ENCODE measurements around the gene SPATS1. TPM values are rescaled to one million over a fixed set of nuclear protein-coding genes. Genes with fewer than 3 reads are reported as not detected.

The SPATS1 gene
- total RNA-seq (2013): not detected
- polyA plus RNA-seq: not detected
- polyA minus RNA-seq: not detected in 2 replicates
- total RNA-seq: 0 to 0.35 (median 0) reads per million in 11 experiments

DNA sequence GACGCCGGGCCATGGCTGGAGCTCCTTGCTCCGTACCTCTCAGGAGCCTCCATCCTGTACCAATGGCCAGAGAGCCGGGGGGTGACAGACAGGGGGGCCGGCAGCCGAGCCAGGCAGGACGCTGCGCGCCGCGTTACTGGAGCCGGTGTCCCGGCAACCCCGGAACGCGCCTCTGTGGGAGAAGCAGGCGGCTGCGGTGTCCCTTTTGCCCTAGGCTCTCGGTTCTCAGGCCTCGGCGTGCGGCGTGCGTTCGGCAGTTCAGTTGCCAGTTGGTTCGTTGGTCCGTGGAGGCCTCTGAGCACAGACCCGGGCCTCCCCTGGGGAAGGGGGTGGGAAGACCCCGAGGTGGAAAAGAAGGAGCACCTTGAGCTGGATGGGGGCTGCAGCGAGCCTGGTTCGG is at the start of gene SPATS1:
TSS of gene SPATS1 (plus strand) at position 162 of the 400 bp plus-strand sequence. CDS start 446 bp downstream, outside the sequence.
- Histone ChIP-seq H3K27ac (ENCODE audit: low read depth in 1 of 2, low read length in 2 of 2) (no peak within 1 kb of the TSS), H3K36me3 (replicated peaks in 1 of 2; ENCODE audit: control insufficient read depth in 1 of 2, insufficient read depth in 2 of 2, low read length in 2 of 2) (no peaks in the 10 kb centered on the region), H3K79me2 (ENCODE audit: insufficient read depth, low read length) (no peaks in the 10 kb centered on the region), H3K4me1 (ENCODE audit: control insufficient read depth in 1 of 2, insufficient read depth in 2 of 2, low read length in 2 of 2) (peaks cover 13 to 16% of the 10 kb centered on the region in 2 donors), H3K4me2 (replicated peaks; ENCODE audit: extremely low read depth, low read length, poor library complexity, severe bottlenecking) (peak within 1 kb of the TSS; percentile 86), H4K20me1 (ENCODE audit: insufficient read depth, low read length) (no peaks in the 10 kb centered on the region), H3K27me3 (ENCODE audit: control insufficient read depth in 2 of 2, insufficient read depth in 2 of 2, low read length in 2 of 2) (peaks cover 0 to 7% of the 10 kb centered on the region in 2 donors), H2AFZ (ENCODE audit: insufficient read depth, low read depth, low read length, poor library complexity, severe bottlenecking) (peak within 1 kb of the TSS; percentile 92), H3K4me3 (replicated peaks in 1 of 3; ENCODE audit: low read depth in 2 of 3, low read length in 3 of 3) (peak within 1 kb of the TSS; percentile 23 to 72 (median 29)), H3K9me3 (replicated peaks in 1 of 2; ENCODE audit: control insufficient read depth in 1 of 2, insufficient read depth in 1 of 2, low read length in 2 of 2) (no peaks in the 10 kb centered on the region), H3K9ac (ENCODE audit: insufficient read depth, low read length, poor library complexity, severe bottlenecking) (peak within 1 kb of the TSS; percentile 50)
- H3K36me3 Mint-ChIP-seq: no peaks in the 10 kb centered on the region
- H3K27ac Mint-ChIP-seq: peak within 1 kb of the TSS in 1 of 7 donors; percentile 46
- peaks cover 5 to 16% (median 11%) of the 10 kb centered on the region in 3 donors for H3K27me3 Mint-ChIP-seq (ENCODE audit: low read depth in 3 of 3)
- intact Hi-C loops (cut with micrococcal nuclease): no loop called here
- WGBS (ENCODE audit: insufficient coverage): 2% methylated on average over 31 of the region's 31 CpGs
- H3K9me3 Mint-ChIP-seq: peaks cover 0 to 4% (median 0%) of the 10 kb centered on the region in 7 donors
- no peak for TF ChIP-seq CTCF (IDR thresholded peaks at IDR 0.05)
- DNase-seq: peak; percentile 11 to 18 (median 16)
- H3K4me1 Mint-ChIP-seq: peaks cover 22% of the 10 kb centered on the region
- H3K4me3 Mint-ChIP-seq: peak within 1 kb of the TSS; percentile 70 to 87

- H3K27ac Mint-ChIP-seq: no peak overlapping the region
- 86% methylated on average over 1 of the region's 4 CpGs for WGBS (ENCODE audit: insufficient coverage)
- Histone ChIP-seq H3K36me3 (replicated peaks in 1 of 2; ENCODE audit: control insufficient read depth in 1 of 2, insufficient read depth in 2 of 2, low read length in 2 of 2) (no peaks in the 10 kb centered on the region), H3K4me3 (replicated peaks in 1 of 3; ENCODE audit: low read depth in 2 of 3, low read length in 3 of 3) (no peak overlapping the region), H3K4me2 (replicated peaks; ENCODE audit: extremely low read depth, low read length, poor library complexity, severe bottlenecking) (no peak overlapping the region), H3K27me3 (ENCODE audit: control insufficient read depth in 2 of 2, insufficient read depth in 2 of 2, low read length in 2 of 2) (peaks cover 18 to 41% of the 10 kb centered on the region in 2 donors), H3K9ac (ENCODE audit: insufficient read depth, low read length, poor library complexity, severe bottlenecking) (no peak overlapping the region), H2AFZ (ENCODE audit: insufficient read depth, low read depth, low read length, poor library complexity, severe bottlenecking) (no peak overlapping the region), H3K4me1 (ENCODE audit: control insufficient read depth in 1 of 2, insufficient read depth in 2 of 2, low read length in 2 of 2) (peaks cover 7 to 11% of the 10 kb centered on the region in 2 donors), H3K27ac (ENCODE audit: low read depth in 1 of 2, low read length in 2 of 2) (no peak overlapping the region), H3K9me3 (replicated peaks in 1 of 2; ENCODE audit: control insufficient read depth in 1 of 2, insufficient read depth in 1 of 2, low read length in 2 of 2) (peaks cover 0 to 5% of the 10 kb centered on the region in 2 donors), H4K20me1 (ENCODE audit: insufficient read depth, low read length) (no peaks in the 10 kb centered on the region), H3K79me2 (ENCODE audit: insufficient read depth, low read length) (no peaks in the 10 kb centered on the region)
- intact Hi-C loops (cut with micrococcal nuclease): no loop called here
- peak overlapping the region in 1 of 2 donors; percentile 39 for H3K4me3 Mint-ChIP-seq
- no peak for TF ChIP-seq CTCF (IDR thresholded peaks at IDR 0.05)
- peaks cover 0 to 2% of the 10 kb centered on the region in 2 donors for H3K36me3 Mint-ChIP-seq
- H3K4me1 Mint-ChIP-seq: peaks cover 10% of the 10 kb centered on the region
- DNase-seq: no peak
- peaks cover 0 to 6% (median 2%) of the 10 kb centered on the region in 7 donors for H3K9me3 Mint-ChIP-seq
- H3K27me3 Mint-ChIP-seq (ENCODE audit: low read depth in 3 of 3): peaks cover 51 to 76% (median 51%) of the 10 kb centered on the region in 3 donors
Observed at GRCh38 chr6:44292661-44293365, 49.6 kb upstream of the SPATS1 start.

All from CD14-positive monocyte (primary cell).